ENCODE results near the gene DCAF10.
"Not testable (repeated sequence)": the region's sequence is repeated elsewhere in the genome, so short reads cannot be mapped to it uniquely, and the experiment has no call there.

Gene DCAF10

GRCh38 chr9:37800631-37801286 is at the start of gene DCAF10:
DCAF10 (plus strand) TSS chr9:37800797; CDS start chr9:37800867, 70 bp downstream.
- DNase-seq (ENCODE audit: low read depth in 2 of 3, low spot score in 2 of 3): peak; percentile 82 to 97 (median 94)

GRCh38 chr9:37751186-37751585 is 49.4 kb upstream of the DCAF10 start:
- no peak for DNase-seq (ENCODE audit: low read depth in 2 of 3, low spot score in 2 of 3)

- not testable (repeated sequence) for DNase-seq (ENCODE audit: low read depth in 2 of 3, low spot score in 2 of 3)
Measured at GRCh38 chr9:37751704-37752103, 48.9 kb upstream of the DCAF10 start.

GRCh38 chr9:37752112-37752511 is 48.5 kb upstream of the DCAF10 start:
- DNase-seq (ENCODE audit: low read depth in 2 of 3, low spot score in 2 of 3): not testable (repeated sequence)

GRCh38 chr9:37752642-37753488 is 47.7 kb upstream of the DCAF10 start:
- DNase-seq (ENCODE audit: low read depth in 2 of 3, low spot score in 2 of 3): no peak

- peak; percentile 48 to 58 (median 49) for DNase-seq (ENCODE audit: low read depth in 2 of 3, low spot score in 2 of 3)
Measured at GRCh38 chr9:37753489-37754190, 47.0 kb upstream of the DCAF10 start, which contains the start of gene TRMT10B. TRMT10B (plus strand) TSS chr9:37753805; CDS start chr9:37761932, 8,127 bp downstream.

- no peak for DNase-seq (ENCODE audit: low read depth in 2 of 3, low spot score in 2 of 3)
Measured at GRCh38 chr9:37758747-37759146, 41.9 kb upstream of the DCAF10 start.

- DNase-seq (ENCODE audit: low read depth in 2 of 3, low spot score in 2 of 3): no peak
Measured at GRCh38 chr9:37760416-37761161, 40.0 kb upstream of the DCAF10 start.

GRCh38 chr9:37761511-37761910 is 39.1 kb upstream of the DCAF10 start:
- DNase-seq (ENCODE audit: low read depth in 2 of 3, low spot score in 2 of 3): no peak

- DNase-seq (ENCODE audit: low read depth in 2 of 3, low spot score in 2 of 3): not testable (repeated sequence)
Measured at GRCh38 chr9:37765263-37765662, 35.3 kb upstream of the DCAF10 start.

- no peak for DNase-seq (ENCODE audit: low read depth in 2 of 3, low spot score in 2 of 3)
Measured at GRCh38 chr9:37769306-37769705, 31.3 kb upstream of the DCAF10 start.

- no peak for DNase-seq (ENCODE audit: low read depth in 2 of 3, low spot score in 2 of 3)
Measured at GRCh38 chr9:37769995-37770394, 30.6 kb upstream of the DCAF10 start.

GRCh38 chr9:37775216-37775919 is 25.2 kb upstream of the DCAF10 start:
- no peak for DNase-seq (ENCODE audit: low read depth in 2 of 3, low spot score in 2 of 3)

GRCh38 chr9:37776328-37776727 is 24.3 kb upstream of the DCAF10 start:
- DNase-seq (ENCODE audit: low read depth in 2 of 3, low spot score in 2 of 3): no peak

- DNase-seq (ENCODE audit: low read depth in 2 of 3, low spot score in 2 of 3): no peak
Measured at GRCh38 chr9:37778534-37778933, 22.1 kb upstream of the DCAF10 start.

GRCh38 chr9:37784291-37784615 is 16.3 kb upstream of the DCAF10 start:
- no peak for DNase-seq (ENCODE audit: low read depth in 2 of 3, low spot score in 2 of 3)

- DNase-seq (ENCODE audit: low read depth in 2 of 3, low spot score in 2 of 3): peak; percentile 71 to 80 (median 75)
Measured at GRCh38 chr9:37784616-37785483, 15.7 kb upstream of the DCAF10 start, which contains the start of gene EXOSC3. EXOSC3 (minus strand) TSS chr9:37785064; CDS start chr9:37785044, 20 bp downstream.

GRCh38 chr9:37787059-37787458 is 13.5 kb upstream of the DCAF10 start:
- DNase-seq (ENCODE audit: low read depth in 2 of 3, low spot score in 2 of 3): no peak

- DNase-seq (ENCODE audit: low read depth in 2 of 3, low spot score in 2 of 3): no peak
Measured at GRCh38 chr9:37788332-37788731, 12.3 kb upstream of the DCAF10 start.
